GM19395 (cell line): ENCODE results near the gene PAXIP1.

Experiments used
- ATAC-seq: cut with Tn5 transposase; IDR thresholded peaks from one replicate; pipeline ENCODE4 v1.9.1; 2021; ENCODE audit warnings: mild to moderate bottlenecking, moderate library complexity; ENCODE audit not compliant: unreplicated experiment

PAXIP1 gene

GRCh38 chr7:154996101-154996500, 6.8 kb downstream of the PAXIP1 start:
- ATAC-seq: no peak

- no peak for ATAC-seq
Measured at GRCh38 chr7:154994996-154995395, 7.9 kb downstream of the PAXIP1 start.

- no peak for ATAC-seq
Measured at GRCh38 chr7:154990964-154991540, 11.9 kb downstream of the PAXIP1 start.

- ATAC-seq: no peak
Measured at GRCh38 chr7:154987571-154987970, 15.4 kb downstream of the PAXIP1 start.

GRCh38 chr7:154986200-154986945, 16.6 kb downstream of the PAXIP1 start:
- ATAC-seq: no peak

GRCh38 chr7:154985230-154985629, 17.7 kb downstream of the PAXIP1 start:
- ATAC-seq: no peak

GRCh38 chr7:154984601-154985188, 18.2 kb downstream of the PAXIP1 start:
- no peak for ATAC-seq

GRCh38 chr7:154978017-154978416, 24.9 kb downstream of the PAXIP1 start:
- no peak for ATAC-seq

GRCh38 chr7:154977250-154977649, 25.7 kb downstream of the PAXIP1 start:
- no peak for ATAC-seq

GRCh38 chr7:154976844-154977243, 26.1 kb downstream of the PAXIP1 start:
- no peak for ATAC-seq

GRCh38 chr7:154975984-154976383, 26.9 kb downstream of the PAXIP1 start:
- ATAC-seq: no peak

- no peak for ATAC-seq
Measured at GRCh38 chr7:154973381-154973780, 29.5 kb downstream of the PAXIP1 start.

- ATAC-seq: no peak
Measured at GRCh38 chr7:154968336-154969001, 34.5 kb downstream of the PAXIP1 start.

GRCh38 chr7:154967401-154967955, 35.4 kb downstream of the PAXIP1 start:
- no peak for ATAC-seq

- ATAC-seq: no peak
Measured at GRCh38 chr7:154965014-154965413, 37.9 kb downstream of the PAXIP1 start.

- no peak for ATAC-seq
Measured at GRCh38 chr7:154960063-154960790, 42.7 kb downstream of the PAXIP1 start.

GRCh38 chr7:154956427-154956826, 46.5 kb downstream of the PAXIP1 start:
- ATAC-seq: no peak

GRCh38 chr7:154953006-154953684, 49.8 kb downstream of the PAXIP1 start:
- ATAC-seq: no peak

- no peak for ATAC-seq
Measured at GRCh38 chr7:154950960-154951359, 52.0 kb downstream of the PAXIP1 start.

- ATAC-seq: no peak
Measured at GRCh38 chr7:154947604-154948003, 55.3 kb downstream of the PAXIP1 start.
